ENCODE measurements around the gene VPS39.
"Not testable (repeated sequence)": the region's sequence is repeated elsewhere in the genome, so short reads cannot be mapped to it uniquely, and the experiment has no call there.

The VPS39 gene, protein sequence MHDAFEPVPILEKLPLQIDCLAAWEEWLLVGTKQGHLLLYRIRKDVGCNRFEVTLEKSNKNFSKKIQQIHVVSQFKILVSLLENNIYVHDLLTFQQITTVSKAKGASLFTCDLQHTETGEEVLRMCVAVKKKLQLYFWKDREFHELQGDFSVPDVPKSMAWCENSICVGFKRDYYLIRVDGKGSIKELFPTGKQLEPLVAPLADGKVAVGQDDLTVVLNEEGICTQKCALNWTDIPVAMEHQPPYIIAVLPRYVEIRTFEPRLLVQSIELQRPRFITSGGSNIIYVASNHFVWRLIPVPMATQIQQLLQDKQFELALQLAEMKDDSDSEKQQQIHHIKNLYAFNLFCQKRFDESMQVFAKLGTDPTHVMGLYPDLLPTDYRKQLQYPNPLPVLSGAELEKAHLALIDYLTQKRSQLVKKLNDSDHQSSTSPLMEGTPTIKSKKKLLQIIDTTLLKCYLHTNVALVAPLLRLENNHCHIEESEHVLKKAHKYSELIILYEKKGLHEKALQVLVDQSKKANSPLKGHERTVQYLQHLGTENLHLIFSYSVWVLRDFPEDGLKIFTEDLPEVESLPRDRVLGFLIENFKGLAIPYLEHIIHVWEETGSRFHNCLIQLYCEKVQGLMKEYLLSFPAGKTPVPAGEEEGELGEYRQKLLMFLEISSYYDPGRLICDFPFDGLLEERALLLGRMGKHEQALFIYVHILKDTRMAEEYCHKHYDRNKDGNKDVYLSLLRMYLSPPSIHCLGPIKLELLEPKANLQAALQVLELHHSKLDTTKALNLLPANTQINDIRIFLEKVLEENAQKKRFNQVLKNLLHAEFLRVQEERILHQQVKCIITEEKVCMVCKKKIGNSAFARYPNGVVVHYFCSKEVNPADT

DNA sequence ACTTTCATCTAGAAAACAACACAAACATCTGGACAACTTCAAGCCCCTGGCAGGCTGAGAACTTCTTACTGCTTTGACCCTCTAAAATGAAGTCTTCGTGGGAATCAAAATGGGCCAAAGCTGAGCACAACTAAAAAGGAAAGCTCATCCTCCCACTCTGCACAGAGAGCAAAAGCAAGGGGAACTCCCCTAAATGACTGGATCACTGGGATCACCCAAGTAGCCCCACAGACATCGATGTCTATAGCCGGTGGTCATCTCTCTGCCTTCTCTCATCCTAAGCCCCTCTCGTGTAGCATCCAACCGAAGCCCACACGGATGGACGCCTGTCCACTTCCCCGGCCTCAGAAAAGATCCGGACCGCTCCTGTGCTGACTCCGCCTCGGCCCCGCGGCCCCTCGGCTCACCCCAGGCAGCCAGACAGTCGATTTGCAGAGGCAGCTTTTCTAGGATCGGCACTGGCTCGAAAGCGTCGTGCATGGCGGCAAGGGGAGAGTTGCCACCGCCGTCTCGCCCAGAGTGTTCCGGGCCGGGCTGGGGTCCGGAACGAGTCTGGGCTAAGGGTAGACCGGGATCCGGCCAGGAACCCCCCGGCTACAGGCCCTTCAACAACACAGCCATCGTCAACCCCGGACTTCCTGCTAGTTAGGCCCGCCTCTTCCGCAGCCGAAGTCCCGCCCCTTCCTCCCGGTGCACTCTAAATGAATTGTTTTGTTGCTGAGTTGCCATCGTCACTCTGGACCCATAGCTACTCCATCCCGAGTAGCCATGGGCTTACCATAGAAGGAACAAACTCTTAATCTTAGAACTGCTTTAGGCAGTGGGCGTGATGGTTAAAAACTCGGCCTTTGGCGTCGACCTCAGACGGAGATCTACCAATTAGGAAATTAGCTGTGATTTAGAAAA, at the start of gene VPS39:
Gene VPS39, minus strand, starts transcription at position 631 of the 906 bp plus-strand sequence. Its CDS starts 151 bp downstream, at position 480.
- DNase-seq: peak; percentile 85 to 86

DNA sequence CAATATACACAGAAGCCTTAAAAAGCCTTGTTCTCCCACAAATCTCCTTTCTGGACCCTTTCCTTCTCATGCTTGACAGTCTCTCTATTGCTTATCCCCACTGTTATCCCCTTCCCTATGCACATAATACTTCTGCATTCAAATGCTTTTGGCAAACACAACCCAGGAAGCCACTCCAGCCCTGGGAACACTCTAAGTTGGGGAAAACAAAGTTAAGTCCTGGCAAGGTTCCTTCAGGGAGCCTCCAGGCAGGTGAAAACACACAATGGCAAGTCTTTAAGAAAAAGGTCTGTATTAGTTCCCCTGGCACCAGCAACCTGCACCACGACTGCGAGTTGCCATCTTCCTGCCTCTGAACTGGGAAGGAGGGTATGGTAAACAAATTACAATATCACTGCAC, 45.2 kb upstream of the VPS39 start:
- DNase-seq: no peak

DNA sequence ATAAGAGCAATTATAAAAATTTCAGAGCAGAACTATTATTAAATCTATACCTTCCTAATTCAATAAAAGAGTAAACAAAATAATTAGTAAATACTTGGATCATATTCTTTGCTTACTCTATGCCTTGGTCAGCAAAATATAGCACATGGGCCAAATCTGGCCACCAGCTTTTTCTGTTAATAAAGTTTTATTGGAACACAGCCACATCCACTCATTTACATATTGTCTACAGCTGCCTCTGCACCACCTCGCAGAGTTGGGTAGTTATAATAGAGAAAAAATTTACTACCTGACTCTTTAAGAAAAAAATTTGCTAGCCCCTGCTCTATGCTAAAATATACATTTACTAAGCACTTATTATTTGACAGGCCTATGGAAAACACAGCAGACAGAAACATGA, 32.7 kb upstream of the VPS39 start:
- DNase-seq: no peak

DNA sequence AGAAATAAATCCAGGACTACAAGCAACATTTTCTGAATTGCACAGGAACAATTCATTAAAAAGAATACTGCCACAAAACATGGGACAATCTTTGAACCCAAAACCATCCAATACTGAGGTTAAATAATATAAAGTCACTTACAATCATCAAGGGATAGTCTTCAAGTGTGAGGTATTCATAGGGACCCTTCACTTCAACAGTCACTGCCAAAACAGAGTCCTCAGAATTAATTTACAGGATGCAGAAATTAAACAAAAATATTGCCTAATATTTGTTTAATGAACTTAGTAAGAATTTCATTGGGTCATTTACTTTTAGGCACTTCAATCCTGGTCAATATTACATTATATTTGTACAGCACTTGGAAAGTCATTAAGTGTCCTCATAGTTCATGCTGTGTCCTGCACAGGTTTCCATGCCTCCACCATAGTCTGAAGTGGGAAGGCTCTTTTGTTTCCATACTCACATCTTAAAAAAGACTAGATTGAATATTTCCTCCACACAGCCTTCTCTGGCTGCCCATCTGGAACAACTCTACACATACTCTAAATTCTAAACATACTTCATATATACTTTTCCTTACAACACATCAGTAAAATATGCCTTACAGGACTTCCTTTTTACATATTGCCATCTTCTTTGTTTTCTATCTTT, 31.6 kb upstream of the VPS39 start:
- no peak for DNase-seq

DNA sequence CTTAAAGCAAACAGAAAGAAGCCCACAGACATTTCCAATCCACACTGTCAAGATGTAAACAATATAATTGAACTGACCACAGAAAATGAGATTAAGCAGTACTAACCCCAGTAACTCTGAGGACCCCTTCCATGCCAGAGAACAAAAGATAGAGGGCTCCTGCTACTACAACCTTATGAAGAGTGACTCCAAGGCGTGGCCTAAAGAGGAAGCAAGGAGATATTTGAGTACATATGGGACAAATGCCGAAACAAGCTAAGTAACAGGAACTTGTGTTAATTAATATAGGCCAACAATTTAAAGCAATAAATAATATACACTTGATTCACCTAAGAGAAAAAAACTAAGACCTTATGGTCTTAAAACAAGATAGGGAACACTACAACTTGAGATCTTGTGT, 25.0 kb upstream of the VPS39 start:
- DNase-seq: no peak

DNA sequence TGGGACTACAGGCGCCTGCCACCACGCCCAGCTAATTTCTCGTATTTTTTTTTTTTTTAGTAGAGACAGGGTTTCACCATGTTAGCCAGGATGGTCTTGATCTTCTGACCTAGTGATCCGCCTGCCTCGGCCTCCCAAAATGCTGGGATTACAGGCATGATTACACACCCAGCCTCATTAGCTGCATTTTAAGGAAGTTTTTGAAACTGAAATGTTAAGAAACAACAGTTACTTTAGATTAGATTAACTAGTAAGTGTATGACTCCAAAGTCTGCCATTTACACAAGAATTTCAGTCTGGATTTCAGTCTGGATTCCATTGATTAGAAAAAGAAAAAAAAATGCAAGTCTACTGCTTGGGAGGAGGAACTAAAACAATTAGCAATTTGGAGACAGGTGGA, 24.5 kb upstream of the VPS39 start:
- DNase-seq: no peak

DNA sequence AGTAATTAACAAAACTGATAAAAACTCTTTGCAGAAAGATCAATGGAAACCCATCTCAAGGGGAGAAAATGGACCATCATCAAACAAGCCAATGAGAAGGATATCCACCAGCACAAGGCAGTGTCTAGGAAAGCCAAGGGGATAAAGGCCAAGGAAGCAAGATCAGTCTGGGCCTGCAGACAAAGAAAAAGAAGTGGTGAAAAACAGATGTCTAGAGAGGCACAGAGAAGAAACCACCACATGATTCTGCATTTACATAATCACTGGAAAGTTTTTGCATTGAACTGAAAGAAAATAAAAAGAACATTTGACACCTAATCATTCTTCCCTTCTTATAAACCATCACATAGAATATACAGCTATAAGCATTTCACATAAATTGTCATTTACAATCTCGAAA, 23.0 kb upstream of the VPS39 start:
- no peak for DNase-seq

DNA sequence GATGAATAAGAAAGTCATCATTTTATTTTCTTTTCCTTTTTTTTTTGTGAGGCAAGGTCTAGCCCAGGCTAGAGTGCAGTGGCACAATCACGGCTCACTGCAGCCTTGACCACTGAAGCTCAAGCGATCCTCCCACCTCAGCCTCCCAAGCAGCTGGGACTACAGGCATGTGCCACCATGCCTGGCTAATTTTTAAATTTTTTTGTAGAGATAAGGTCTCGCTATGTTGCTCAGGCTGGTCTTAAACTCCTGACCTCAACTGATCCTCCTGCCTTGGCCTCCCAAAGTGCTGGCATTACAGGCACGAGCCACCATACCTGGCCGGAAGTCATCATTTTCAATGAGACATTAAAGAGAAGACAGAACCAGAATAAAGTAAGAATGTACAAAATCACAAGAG, 20.9 kb upstream of the VPS39 start:
- not testable (repeated sequence) for DNase-seq

DNA sequence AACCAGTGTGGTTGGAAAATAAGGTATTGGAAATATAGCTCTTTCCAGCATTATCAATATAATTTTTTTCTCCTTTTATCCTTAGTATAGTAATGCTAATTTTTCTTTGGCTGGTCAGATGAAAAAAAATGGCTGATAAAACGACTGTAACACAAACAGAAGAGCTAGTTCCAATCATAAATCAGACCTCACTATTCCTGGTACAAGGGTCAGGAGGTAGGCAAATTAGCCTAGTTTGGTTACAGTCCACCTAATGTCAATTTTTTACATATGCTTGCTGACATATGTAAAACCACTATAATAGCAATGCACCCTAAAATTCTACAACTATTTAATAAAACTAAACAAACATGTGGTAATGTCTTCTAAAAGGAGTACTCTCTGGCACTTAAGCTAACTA, 19.9 kb upstream of the VPS39 start:
- no peak for DNase-seq

DNA sequence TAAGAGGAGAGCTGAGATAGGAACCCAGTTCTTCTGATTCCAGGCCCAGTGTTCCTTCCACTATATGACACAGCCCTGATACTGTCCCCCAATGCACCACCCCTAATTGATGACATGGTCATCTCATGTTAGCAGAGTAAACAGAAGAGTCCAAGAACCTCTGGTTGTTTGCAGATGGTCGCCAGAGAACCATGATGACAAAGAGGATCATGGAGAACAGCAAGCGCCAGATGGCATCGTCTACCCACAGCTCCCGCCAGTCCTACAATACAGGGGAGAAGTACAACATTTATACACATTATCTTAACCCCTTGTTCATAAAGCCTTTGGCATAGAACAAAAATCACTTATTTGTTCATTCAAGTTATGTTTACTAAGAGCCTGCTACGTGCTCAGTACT, 18.5 kb upstream of the VPS39 start:
- DNase-seq: no peak

DNA sequence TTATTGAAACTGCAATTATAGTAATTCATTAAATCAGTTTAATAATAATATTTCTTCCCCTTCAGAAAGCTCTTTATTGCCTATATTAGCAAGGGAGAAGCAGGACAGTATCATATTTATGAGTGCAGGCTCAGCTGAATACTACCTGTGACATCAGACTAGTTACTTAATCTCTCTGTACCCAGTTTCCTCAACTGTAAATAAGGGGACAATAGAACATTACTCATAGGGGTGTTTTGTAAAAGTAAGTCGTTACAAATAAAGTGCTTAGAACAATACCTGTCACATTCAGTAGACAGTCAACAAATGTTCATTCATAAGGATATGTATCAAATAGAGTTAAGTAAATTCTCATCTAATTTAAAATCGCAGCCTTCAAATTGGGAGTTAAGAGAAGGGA, 12.1 kb upstream of the VPS39 start:
- DNase-seq: no peak

DNA sequence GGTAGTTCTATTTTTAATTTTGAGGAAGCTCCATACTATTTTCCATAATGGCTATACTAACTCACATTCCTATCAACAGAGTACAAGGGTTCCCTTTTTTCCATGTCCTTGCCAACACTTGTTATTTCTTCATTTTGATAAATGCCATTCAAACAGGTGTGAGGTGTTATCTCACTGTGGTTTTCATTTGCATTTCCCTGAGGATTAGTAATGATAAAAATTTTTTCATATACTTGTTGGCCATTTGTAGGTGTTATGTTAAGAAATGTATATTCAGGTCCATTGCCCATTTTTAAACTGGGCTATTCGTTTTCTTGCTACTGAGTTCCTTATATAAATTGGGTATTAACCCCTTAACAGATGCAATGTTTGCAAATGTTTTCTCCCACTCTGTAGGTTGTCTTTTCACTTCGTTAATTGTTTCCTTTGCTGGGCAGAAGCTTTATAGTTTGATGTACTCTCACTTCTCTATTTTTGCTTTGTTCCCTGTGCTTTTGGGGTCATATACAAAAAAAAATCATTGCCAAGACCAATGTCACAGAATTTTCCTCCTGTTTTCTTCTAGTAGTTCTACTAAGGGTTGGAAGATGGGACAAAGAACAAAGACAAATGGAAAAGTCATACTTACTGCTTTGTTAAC, 11.0 kb upstream of the VPS39 start:
- no peak for DNase-seq

DNA sequence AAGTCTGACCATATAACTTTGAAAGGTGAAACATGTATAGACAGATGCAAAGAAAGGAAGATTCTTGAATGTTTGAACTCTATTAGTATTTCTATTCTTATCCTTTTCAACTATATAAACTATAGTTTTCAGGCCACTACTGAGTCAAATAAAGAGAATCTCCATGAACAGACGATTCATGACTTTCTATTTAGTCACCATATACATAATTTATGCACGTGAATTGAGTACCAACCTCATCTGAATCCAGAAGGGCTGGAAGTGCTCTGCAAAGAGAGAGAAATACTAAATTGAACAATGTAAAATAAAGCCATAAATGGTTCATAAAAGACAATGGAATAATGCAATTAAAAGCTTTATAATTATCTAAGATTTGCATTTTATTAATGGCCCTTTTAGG, 9.5 kb upstream of the VPS39 start:
- DNase-seq: no peak

DNA sequence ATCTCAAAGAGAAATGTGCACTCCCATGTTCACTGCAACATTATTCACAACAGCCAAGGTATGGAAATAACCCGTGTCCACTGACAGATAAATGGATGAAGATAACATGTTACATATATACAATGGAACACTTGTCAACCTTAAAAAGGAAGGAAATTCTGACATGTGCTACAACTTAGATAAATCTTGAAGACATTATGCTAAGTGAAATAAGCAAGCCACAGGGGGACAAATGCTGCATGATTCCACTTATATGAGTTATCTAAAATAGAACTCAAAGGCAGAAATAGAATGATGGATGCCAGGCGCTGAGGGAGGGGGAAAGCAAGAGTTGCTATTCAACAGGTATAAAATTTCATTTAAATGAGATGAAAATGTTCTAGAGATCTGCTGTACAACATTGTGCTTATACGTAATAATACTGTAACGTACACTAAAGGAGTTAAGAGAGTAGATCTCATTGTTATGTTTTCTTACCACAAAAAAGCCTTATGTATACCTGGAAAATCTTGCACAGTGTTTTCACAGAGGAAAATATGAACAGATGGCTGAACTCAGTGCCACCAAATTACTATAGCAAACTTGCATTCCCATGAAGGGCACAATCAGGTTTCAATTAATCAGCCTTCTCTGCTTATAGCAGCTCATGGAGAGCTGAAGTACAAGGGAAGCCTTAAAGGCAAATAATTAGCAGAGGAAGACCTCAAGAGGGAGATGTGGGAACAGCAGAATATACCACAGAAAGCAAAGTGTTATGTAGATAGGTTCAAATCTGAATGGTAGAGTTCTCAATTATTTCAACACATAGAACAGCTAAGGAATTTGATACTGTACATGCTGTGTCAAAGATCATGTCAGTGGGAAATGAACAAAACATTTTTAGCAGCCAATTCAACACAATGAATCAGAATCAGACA, 8.1 kb upstream of the VPS39 start:
- DNase-seq: no peak

DNA sequence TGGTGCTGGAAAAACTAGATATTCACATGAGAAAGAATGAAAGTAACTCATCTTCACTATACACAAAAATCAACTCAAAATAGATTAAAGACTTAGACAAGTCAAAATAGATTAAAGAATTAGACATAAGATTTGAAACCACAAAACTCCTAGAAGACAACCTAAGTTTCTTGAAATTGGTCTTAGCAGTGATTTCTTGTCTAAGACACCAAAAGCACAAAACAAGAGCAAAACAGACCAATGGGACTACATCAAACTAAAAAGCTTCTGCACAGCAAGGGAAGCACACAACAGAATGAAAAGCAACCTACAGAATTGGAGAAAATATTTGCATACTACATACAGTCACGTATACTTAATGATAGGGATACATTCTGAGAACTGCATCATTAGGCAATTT, 6.5 kb upstream of the VPS39 start:
- DNase-seq: no peak

DNA sequence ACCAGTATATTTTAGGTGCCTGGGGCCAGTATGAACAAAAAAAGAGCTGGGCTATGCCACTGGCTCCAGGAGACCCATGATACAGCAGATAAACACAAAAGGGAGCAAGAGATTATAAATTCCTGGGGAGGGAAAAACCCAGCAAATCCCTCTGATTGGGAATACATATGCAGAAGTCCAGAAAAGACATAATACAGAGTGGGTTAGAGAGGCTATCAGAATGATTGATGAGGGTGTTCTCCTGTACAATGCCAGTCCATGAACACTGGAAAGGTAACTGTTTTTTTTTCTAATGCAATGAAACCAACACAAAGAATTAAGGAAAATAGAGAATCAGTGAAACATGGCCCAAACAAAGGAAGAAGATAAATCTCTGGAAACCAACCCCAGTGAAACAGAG, 5.4 kb upstream of the VPS39 start:
- no peak for DNase-seq

DNA sequence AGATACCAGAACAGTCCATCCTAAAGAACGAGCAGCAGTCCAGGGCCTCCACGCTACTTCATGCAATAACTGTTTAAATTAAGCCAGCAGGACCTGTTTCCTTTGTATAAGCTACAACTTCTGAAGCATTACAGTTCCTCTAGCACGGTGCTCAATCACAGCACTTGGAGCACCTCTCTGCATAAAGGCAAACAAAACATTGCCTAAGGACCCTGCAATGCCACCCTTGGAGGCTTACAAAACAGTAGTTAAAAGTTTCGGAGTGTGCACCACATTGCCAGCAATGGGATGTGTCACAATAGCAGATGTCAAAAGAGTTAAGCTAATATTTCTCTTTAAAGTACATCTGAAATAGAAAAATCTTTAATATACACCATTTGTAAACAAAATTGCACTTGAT, 2.6 kb upstream of the VPS39 start:
- DNase-seq: no peak

DNA sequence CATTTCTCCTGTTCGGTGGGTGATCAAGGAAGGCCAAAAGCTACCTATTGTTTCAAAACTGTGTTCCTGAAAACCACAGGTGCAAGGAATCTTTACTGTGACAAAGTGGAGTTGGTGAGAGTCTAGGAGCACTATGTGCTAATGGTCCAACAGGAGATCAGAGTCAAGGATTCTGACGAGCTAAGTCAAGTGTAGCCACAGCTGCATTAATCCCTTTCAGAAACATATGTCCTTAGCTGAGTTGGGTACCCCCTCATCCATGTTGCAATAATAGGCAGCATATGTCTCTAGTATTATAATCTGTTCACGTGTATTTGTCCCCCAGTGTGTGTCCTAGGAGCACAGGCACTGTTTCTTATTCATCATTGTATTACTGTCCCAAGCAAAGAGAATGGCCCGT, 1.7 kb downstream of the VPS39 start:
- no peak for DNase-seq

DNA sequence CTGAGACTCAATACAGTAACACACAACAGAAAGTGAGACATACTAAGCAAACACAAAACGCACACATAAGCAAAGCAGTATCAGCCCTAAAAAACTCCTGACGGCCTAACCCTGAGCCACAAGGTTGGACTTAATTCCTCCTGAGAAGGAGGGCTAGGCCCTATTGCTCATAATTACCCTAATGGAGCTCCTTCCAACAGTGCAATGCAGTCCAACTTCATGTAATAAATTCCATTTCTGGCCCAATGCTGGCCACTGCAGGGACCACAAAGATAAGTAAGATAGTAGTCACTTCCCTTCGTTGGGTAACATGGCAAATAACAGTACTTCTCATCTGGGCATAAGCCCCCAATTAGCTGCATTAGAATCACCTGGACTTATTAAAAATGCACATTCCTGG, 4.2 kb downstream of the VPS39 start:
- no peak for DNase-seq

DNA sequence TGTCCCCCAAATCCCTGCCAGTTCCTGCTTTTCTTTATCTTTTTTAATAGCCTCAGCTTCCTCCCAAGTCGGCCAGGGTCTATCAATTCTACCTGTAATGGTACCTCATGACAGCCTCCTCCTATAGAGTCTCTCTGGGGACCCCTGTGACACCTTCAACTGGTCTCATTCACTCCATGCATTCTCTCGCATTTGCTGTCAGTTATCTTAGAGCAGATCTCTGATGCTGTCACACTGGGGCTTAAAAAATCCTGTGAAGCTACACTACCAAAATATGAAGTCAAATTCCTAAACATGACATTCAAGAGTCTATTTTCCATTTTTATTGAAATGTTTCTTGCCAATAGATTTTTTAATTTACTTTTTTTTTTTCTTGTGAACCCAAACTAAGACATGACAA, 5.5 kb downstream of the VPS39 start:
- DNase-seq: no peak

DNA sequence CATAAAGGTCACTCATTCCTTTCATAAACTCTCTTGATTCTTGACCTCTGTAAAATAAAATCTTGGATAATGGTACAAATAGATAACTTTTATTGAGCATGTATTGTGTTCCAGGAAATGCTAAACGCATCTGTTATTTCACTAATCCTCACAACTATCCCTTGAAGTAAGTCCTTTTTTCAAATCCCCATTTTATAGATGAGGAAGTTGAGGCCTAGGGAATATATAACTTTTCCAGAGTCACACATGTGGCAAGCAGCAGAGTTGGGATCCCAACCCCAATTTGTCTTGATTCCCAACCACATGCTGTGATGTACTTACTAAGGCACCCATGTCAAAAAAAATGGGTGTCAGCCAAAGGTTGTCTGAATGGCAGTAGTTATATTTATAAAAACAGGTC, 6.3 kb downstream of the VPS39 start:
- DNase-seq: no peak

All from stimulated activated CD4-positive, alpha-beta T cell treated with anti-CD3 and anti-CD28 coated beads, Interleukin-2, amount 100 ng/mL, for 24 hours (primary cell).